K562 (cell line): ENCODE results near the gene ADM5. TPM values are rescaled to one million over a fixed set of nuclear protein-coding genes. Genes with fewer than 3 reads are reported as not detected.

Source experiments
- ATAC-seq: fragments of 200-7000 bp; cut with Tn5 transposase; 3 replicates; pipeline ENCODE4 v1.9.1; 2020; ENCODE audit warnings: moderate library complexity
- BruUV-seq: library from RNA; stranded (reverse); fragments of 400-500 nt; replicated peaks from 2 replicates; lab custom pipeline; 2021; lab: Mats Ljungman, UMichigan
- CTCF ChIA-PET: fragments of 300-600 bp; formaldehyde crosslinking; extraction: SDS; loops from one replicate; lab custom pipeline; 2021; ENCODE audit warnings: low intra/inter-chr PET ratio; lab: Yijun Ruan, JAX
- POLR2A ChIA-PET: fragments of 300-600, 350-650 bp; sonication (Branson Sonifier 250); formaldehyde crosslinking; extraction: SDS; loops from one replicate; lab custom pipeline; 2021; ENCODE audit warnings: antibody characterized with exemption, inconsistent platforms; lab: Yijun Ruan, JAX
- DNase-seq, 4 experiments: peaks; one replicate each; pipeline versions ENCODE4 v3.0.0 to v3.0.0-alpha.2; 2011 to 2018; ENCODE audit warnings: low spot score in 3 of 4, mixed read lengths in 3 of 4; ENCODE audit errors: extremely low read depth in 1 of 4
- FAIRE-seq: peaks from 2 replicates; lab custom pipeline; 2011; peaks lifted over from hg19 to GRCh38; lab: Jason Lieb, UNC
- H2AFZ ChIP-seq: 2 replicates; pipeline ENCODE4 v1.6.0; 2011; ENCODE audit warnings: low read depth, low read length, control low read depth, inconsistent platforms
- H3K27ac ChIP-seq: fragments of 200-600 bp; 3 replicates; pipeline ENCODE4 v1.8.0; 2011; ENCODE audit warnings: low read depth, mild to moderate bottlenecking, control low read depth, inconsistent platforms, low read length, moderate library complexity, mixed read lengths; ENCODE audit errors: extremely low read depth
- H3K27me3 ChIP-seq, 2 experiments: fragments of 300-600 bp in 1 of 2; 2 replicates in 1 of 2; 3 replicates in 1 of 2; pipeline versions ENCODE4 v1.6.0 to v1.8.0; 2011; ENCODE audit warnings: inconsistent platforms in 2 of 2, low read length in 2 of 2, mild to moderate bottlenecking in 1 of 2, mixed read lengths in 1 of 2, moderate library complexity in 1 of 2; ENCODE audit not compliant: control insufficient read depth in 2 of 2, insufficient read depth in 2 of 2
- H3K36me3 ChIP-seq: fragments of 300-600 bp; 3 replicates; pipeline ENCODE4 v1.8.0; 2011; ENCODE audit warnings: mild to moderate bottlenecking, low read length, inconsistent platforms; ENCODE audit not compliant: control insufficient read depth, insufficient read depth
- H3K4me1 ChIP-seq, 2 experiments: fragments of 200-600 bp in 1 of 2; replicated peaks in 1 of 2; 2 replicates in 1 of 2; 3 replicates in 1 of 2; pipeline versions ENCODE4 v1.5.1 to v1.8.0; 2011; ENCODE audit warnings: inconsistent platforms in 2 of 2, low read length in 2 of 2, mild to moderate bottlenecking in 1 of 2, mixed read lengths in 1 of 2, moderate library complexity in 1 of 2; ENCODE audit not compliant: control insufficient read depth in 2 of 2, insufficient read depth in 2 of 2
- H3K4me2 ChIP-seq: 2 replicates; pipeline ENCODE4 v1.6.1; 2011; ENCODE audit warnings: low read length, control low read depth, inconsistent platforms, mixed read lengths; ENCODE audit not compliant: insufficient read depth
- H3K4me3 ChIP-seq: fragments of 200-600 bp; sonication (generic), shearing (Covaris generic); 2 replicates; pipeline ENCODE4 v1.5.1; 2016; ENCODE audit warnings: control low read depth, inconsistent platforms
- H3K79me2 ChIP-seq: fragments of 200-600 bp; 3 replicates; pipeline ENCODE4 v1.8.0; 2011; ENCODE audit warnings: low read length, inconsistent platforms; ENCODE audit not compliant: control insufficient read depth, insufficient read depth
- H3K9ac ChIP-seq, 2 experiments: 2 replicates each; pipeline versions ENCODE4 v1.6.0 to v1.6.1; 2011; ENCODE audit warnings: low read depth in 2 of 2, low read length in 2 of 2, control low read depth in 1 of 2, inconsistent platforms in 1 of 2, mild to moderate bottlenecking in 1 of 2, mixed read lengths in 1 of 2; ENCODE audit not compliant: insufficient read depth in 1 of 2
- H3K9me1 ChIP-seq: one replicate; pipeline ENCODE4 v1.6.0; 2011; ENCODE audit warnings: inconsistent platforms, mild to moderate bottlenecking, low read length, moderate library complexity; ENCODE audit not compliant: control insufficient read depth, insufficient read depth
- H3K9me3 ChIP-seq: replicated peaks from 2 replicates; pipeline ENCODE4 v1.5.1; 2011; ENCODE audit warnings: low read depth, low read length, inconsistent platforms; ENCODE audit not compliant: control insufficient read depth, insufficient read depth
- H4K20me1 ChIP-seq: replicated peaks from 2 replicates; pipeline ENCODE4 v1.6.1; 2011; ENCODE audit warnings: low read length, inconsistent platforms, mixed read lengths; ENCODE audit not compliant: control insufficient read depth, insufficient read depth
- ATF7 ChIP-seq: fragments of 450-650 bp; IDR thresholded peaks from 2 replicates; pipeline ENCODE4 v1.7.1; 2014; ENCODE audit warnings: mild to moderate bottlenecking, moderate library complexity
- CEBPG ChIP-seq, 3 experiments: fragments of 200-800 bp in 1 of 3; sonication (Bioruptor generic) in 1 of 3; sonication (generic) in 1 of 3; formaldehyde crosslinking in 1 of 3; IDR thresholded peaks in 2 of 3; conservative IDR thresholded peaks in 1 of 3; 2 replicates each; pipeline versions ENCODE4 v1.6.1 to v1.8.0; 2016 to 2022; ENCODE audit warnings: missing compliant biosample characterization in 2 of 3, missing genetic modification characterization in 2 of 3, mild to moderate bottlenecking in 1 of 3, missing genetic modification reagents in 1 of 3
- ETV6 ChIP-seq, 3 experiments: fragments of 150-350 bp in 1 of 3; sonication (generic) in 1 of 3; formaldehyde crosslinking in 1 of 3; IDR thresholded peaks; 2 replicates each; pipeline versions ENCODE4 v1.6.1 to v1.8.0; 2014 to 2022; ENCODE audit warnings: borderline replicate concordance in 2 of 3, low read depth in 2 of 3, antibody characterized with exemption in 1 of 3, low read length in 1 of 3, mild to moderate bottlenecking in 1 of 3, missing genetic modification reagents in 1 of 3
- KLF13 ChIP-seq: fragments of 450-650 bp; IDR thresholded peaks from 2 replicates; pipeline ENCODE4 v1.6.1; 2016; ENCODE audit warnings: missing genetic modification characterization, low read depth, mild to moderate bottlenecking, missing compliant biosample characterization, moderate library complexity, borderline replicate concordance
- NKRF ChIP-seq: fragments of 450-650 bp; IDR thresholded peaks from 2 replicates; pipeline ENCODE4 v1.6.1; 2016; ENCODE audit warnings: borderline replicate concordance
- NRF1 ChIP-seq, 2 experiments: fragments of 450-650 bp; IDR thresholded peaks in 1 of 2; conservative IDR thresholded peaks in 1 of 2; 2 replicates each; pipeline ENCODE4 v1.6.1; 2014; ENCODE audit warnings: mild to moderate bottlenecking in 2 of 2
- RBM17 ChIP-seq: fragments of 200-400 bp; formaldehyde crosslinking; IDR thresholded peaks from 2 replicates; pipeline ENCODE4 v1.6.1; 2017; ENCODE audit warnings: low read depth, mild to moderate bottlenecking, low read length, borderline replicate concordance
- RBM34 ChIP-seq: fragments of 200-400 bp; formaldehyde crosslinking; IDR thresholded peaks from 2 replicates; pipeline ENCODE4 v1.6.1; 2018; ENCODE audit warnings: low read length, borderline replicate concordance; ENCODE audit not compliant: insufficient read depth
- RHOXF2B ChIP-seq: fragments of 250-450 bp; sonication (Bioruptor Pico); conservative IDR thresholded peaks from 2 replicates; pipeline ENCODE4 v1.5.1; 2021
- TEAD1 ChIP-seq, 2 experiments: fragments of 450-650 bp in 1 of 2; sonication (generic) in 1 of 2; formaldehyde crosslinking; IDR thresholded peaks; 2 replicates each; pipeline versions ENCODE4 v1.4.0 to v1.8.0; 2020 to 2022; ENCODE audit warnings: mild to moderate bottlenecking in 2 of 2, missing genetic modification reagents in 1 of 2
- TFAM ChIP-seq: fragments of 250-450 bp; sonication (Bioruptor Pico); conservative IDR thresholded peaks from 2 replicates; pipeline ENCODE4 v1.5.0; 2021; ENCODE audit warnings: mild to moderate bottlenecking, moderate library complexity
- ZC3H11A ChIP-seq: IDR thresholded peaks from 2 replicates; pipeline ENCODE4 v1.6.1; 2012; ENCODE audit warnings: low read depth, low read length, improper control_type of control experiment
- ZNF639 ChIP-seq, 2 experiments: fragments of 200-800 bp in 1 of 2; sonication (Bioruptor generic) in 1 of 2; sonication (generic) in 1 of 2; formaldehyde crosslinking in 1 of 2; IDR thresholded peaks in 1 of 2; conservative IDR thresholded peaks in 1 of 2; 2 replicates each; pipeline versions ENCODE4 v1.5.0 to v1.6.1; 2016 to 2020; ENCODE audit warnings: missing compliant biosample characterization in 1 of 2, missing genetic modification characterization in 1 of 2, missing genetic modification reagents in 1 of 2
- ZSCAN29 ChIP-seq: fragments of 450-650 bp; IDR thresholded peaks from 2 replicates; pipeline ENCODE4 v1.6.1; 2017
- WGBS: fragments of 100-300 bp; shearing (Covaris generic); methylation state at CpG from one replicate; pipeline ENCODE4 v1.1.6; 2016; ENCODE audit warnings: low coverage, mixed read lengths; ENCODE audit not compliant: insufficient coverage; ENCODE audit errors: missing lambda C conversion rate; 5-methylcytosine and 5-hydroxymethylcytosine counted together
- in situ Hi-C: fragments of 300-500 bp; cut with MboI; formaldehyde crosslinking; loops from 4 replicates; pipeline ENCODE4 v1.15.0; 2018; ENCODE audit warnings: inconsistent platforms, mixed read lengths
- intact Hi-C: fragments of 100-400 bp; cut with micrococcal nuclease; formaldehyde crosslinking; loops from 2 replicates; pipeline ENCODE4 v1.14.2; 2022
- polyA plus RNA-seq, 8 experiments: library from polyadenylated mRNA; depleted of rRNA in 4 of 8; stranded (reverse) in 5 of 8; unstranded in 3 of 8; fragments of >200 nt; fragmentation: Nextera tagmentation in 2 of 8; fragmentation: Illumina TruSeq in 1 of 8; extraction: Ambion mirVana in 2 of 8; extraction: Trizol in 1 of 8; gene quantifications; 2 replicates each; pipeline versions ENCODE4 v1.2.1 to v1.2.3, GENCODE V29; 2011 to 2014; ENCODE audit warnings: inconsistent platforms in 1 of 8, missing spikeins in 1 of 8
- total RNA-seq, 7 experiments: library from RNA; depleted of rRNA in 6 of 7; stranded (reverse); fragments of >200 nt in 6 of 7; fragmentation: Illumina TruSeq in 2 of 7; extraction: Trizol in 2 of 7; gene quantifications; 2 replicates each; pipeline versions ENCODE4 v1.2.1 to v1.2.3, GENCODE V29; 2011 to 2021; ENCODE audit warnings: low replicate concordance in 1 of 7

Gene ADM5
- total and polyA plus RNA-seq, 9 of the 15 experiments (the other 6 are each of a cell fraction or from before 2014, with no cell fraction given): 0.13 to 8.4 (median 2.0) TPM; not detected in 1

GRCh38 chr19:49738268-49738667, 48.9 kb downstream of the ADM5 start:
- Histone ChIP-seq H3K9me1 (no peaks in the 10 kb centered on the region), H3K4me1 (peaks cover 0 to 9% of the 10 kb centered on the region in 2 experiments; a peak in 3 of 5 replicates), H3K79me2 (no peaks in the 10 kb centered on the region), H3K4me3 (no peak overlapping the region), H3K9ac (no peak overlapping the region), H3K27ac (no peak overlapping the region), H3K4me2 (no peak overlapping the region), H3K36me3 (no peaks in the 10 kb centered on the region), H3K27me3 (no peaks in the 10 kb centered on the region), H2AFZ (no peak overlapping the region), H3K9me3 (no peaks in the 10 kb centered on the region; the same call in 1 of the 2 replicates), H4K20me1 (no peaks in the 10 kb centered on the region)
- CTCF ChIA-PET: no interaction called here
- no peak for DNase-seq
- intact Hi-C loops: no loop called here
- 57% methylated on average over 4 of the region's 4 CpGs for WGBS
- POLR2A ChIA-PET: no interaction called here
- FAIRE-seq: no peak
- no peak for ATAC-seq
- in situ Hi-C loops: no loop called here
- TF ChIP-seq TFAM (CRISPR knock-in tag): no peak
- TF ChIP-seq NRF1 (conservative IDR thresholded peaks at IDR 0.05 in 1 of 2, IDR thresholded peaks at IDR 0.05 in 1 of 2): no peak
- no peak for TF ChIP-seq RBM34
- TF ChIP-seq CEBPG (CRISPR knock-in tag; IDR thresholded peaks at IDR 0.05): no peak
- TF ChIP-seq CEBPG (tag; conservative IDR thresholded peaks at IDR 0.05 in 1 of 2, IDR thresholded peaks at IDR 0.05 in 1 of 2): no peak
- no peak for TF ChIP-seq KLF13 (tag)
- no peak for TF ChIP-seq NKRF
- TF ChIP-seq ATF7: no peak
- TF ChIP-seq TEAD1 (CRISPR knock-in tag; IDR thresholded peaks at IDR 0.05): no peak
- no peak for TF ChIP-seq ZSCAN29
- TF ChIP-seq RHOXF2B (CRISPR knock-in tag): no peak
- TF ChIP-seq ETV6 (IDR thresholded peaks at IDR 0.05; ENCODE audit: borderline replicate concordance in 1 of 2, low read depth in 2 of 2, low read length in 1 of 2): no peak
- TF ChIP-seq ETV6 (CRISPR knock-in tag; IDR thresholded peaks at IDR 0.05; ENCODE audit: borderline replicate concordance): no peak
- no peak for TF ChIP-seq RBM17
- TF ChIP-seq ZC3H11A: no peak
- no peak for TF ChIP-seq ZNF639 (CRISPR knock-in tag; conservative IDR thresholded peaks at IDR 0.05 in 1 of 2, IDR thresholded peaks at IDR 0.05 in 1 of 2)
- BruUV-seq: no TSS peak
